GM12878 (cell line): ENCODE results near the gene ZBTB16. TPM values are rescaled to one million over a fixed set of nuclear protein-coding genes. Genes with fewer than 3 reads are reported as not detected.

ENCODE experiments used
- ATAC-seq: fragments of 200-7000 bp; cut with Tn5 transposase; 3 replicates; pipeline ENCODE4 v1.9.1; 2020; ENCODE audit warnings: mild to moderate bottlenecking, moderate library complexity
- BruUV-seq: library from RNA; stranded (reverse); fragments of 400-500 nt; replicated peaks from 2 replicates; lab custom pipeline; 2021; lab: Mats Ljungman, UMichigan
- CTCF ChIA-PET: fragments of 300-600 bp; sonication (Branson Sonifier 250); formaldehyde crosslinking; extraction: SDS; loops from one replicate; lab custom pipeline; 2021; ENCODE audit warnings: inconsistent platforms; lab: Yijun Ruan, JAX
- POLR2A ChIA-PET: fragments of 350-600 bp; formaldehyde crosslinking; extraction: SDS; loops from one replicate; lab custom pipeline; 2021; ENCODE audit warnings: inconsistent platforms; lab: Charles Lee
- RAD21 ChIA-PET: fragments of 300-600 bp; sonication (Branson Sonifier 250); formaldehyde crosslinking; loops from one replicate; lab custom pipeline; 2023; ENCODE audit warnings: antibody characterized with exemption; ENCODE audit not compliant: unreplicated experiment; lab: Charles Lee
- SMC1A ChIA-PET: fragments of 300-600 bp; sonication (Branson Sonifier 250); formaldehyde crosslinking; loops from one replicate; lab custom pipeline; 2023; ENCODE audit not compliant: unreplicated experiment, uncharacterized antibody; lab: Charles Lee
- DNase-seq: peaks from one replicate; pipeline ENCODE4 v3.0.0-alpha.2; 2011; ENCODE audit warnings: low read depth, low spot score
- FAIRE-seq: peaks from 3 replicates; lab custom pipeline; 2011; peaks lifted over from hg19 to GRCh38; lab: Jason Lieb, UNC
- H2AFZ ChIP-seq: 2 replicates; pipeline ENCODE4 v1.6.0; 2011; ENCODE audit warnings: low read depth, low read length, control low read depth; ENCODE audit not compliant: control insufficient read depth
- H3K27ac ChIP-seq: 2 replicates; pipeline ENCODE4 v1.5.1; 2011; ENCODE audit warnings: control low read depth; ENCODE audit not compliant: control insufficient read depth, insufficient read depth
- H3K27me3 ChIP-seq, 2 experiments: replicated peaks in 1 of 2; 2 replicates each; pipeline versions ENCODE4 v1.6.0 to v1.6.1; 2011; ENCODE audit warnings: low read length in 1 of 2; ENCODE audit not compliant: control insufficient read depth in 2 of 2, insufficient read depth in 2 of 2
- H3K36me3 ChIP-seq, 2 experiments: 2 replicates each; pipeline ENCODE4 v1.5.1; 2011; ENCODE audit warnings: low read length in 1 of 2; ENCODE audit not compliant: control insufficient read depth in 2 of 2, insufficient read depth in 2 of 2
- H3K4me1 ChIP-seq: 2 replicates; pipeline ENCODE4 v1.6.1; 2011; ENCODE audit warnings: mild to moderate bottlenecking, low read length, moderate library complexity, mixed read lengths; ENCODE audit not compliant: control insufficient read depth, insufficient read depth
- H3K4me2 ChIP-seq: 2 replicates; pipeline ENCODE4 v1.6.0; 2011; ENCODE audit warnings: control low read depth; ENCODE audit not compliant: control insufficient read depth, insufficient read depth
- H3K4me3 ChIP-seq: fragments of 200-600 bp; sonication (generic); 2 replicates; pipeline ENCODE4 v1.5.1; 2016
- H3K79me2 ChIP-seq: 2 replicates; pipeline ENCODE4 v1.6.0; 2011; ENCODE audit warnings: low read length; ENCODE audit not compliant: control insufficient read depth, insufficient read depth
- H3K9ac ChIP-seq: 2 replicates; pipeline ENCODE4 v1.8.0; 2011; ENCODE audit warnings: low read length, control low read depth, mixed read lengths; ENCODE audit not compliant: control insufficient read depth, insufficient read depth
- H3K9me3 ChIP-seq: replicated peaks from 3 replicates; pipeline ENCODE4 v1.5.1; 2011; ENCODE audit warnings: mild to moderate bottlenecking, low read length; ENCODE audit not compliant: control insufficient read depth, insufficient read depth
- H4K20me1 ChIP-seq: 2 replicates; pipeline ENCODE4 v1.6.0; 2011; ENCODE audit not compliant: control insufficient read depth, insufficient read depth
- CHD1 ChIP-seq: IDR thresholded peaks from 2 replicates; pipeline ENCODE4 v1.6.1; 2012; ENCODE audit warnings: low read depth, low read length, improper control_type of control experiment
- HDGF ChIP-seq: fragments of 450-650 bp; IDR thresholded peaks from 2 replicates; pipeline ENCODE4 v1.6.1; 2016; ENCODE audit warnings: antibody characterized with exemption
- HSF1 ChIP-seq: fragments of 150-350 bp; IDR thresholded peaks from 2 replicates; pipeline ENCODE4 v1.6.1; 2014; ENCODE audit warnings: mild to moderate bottlenecking, low read depth, low read length
- NFYA ChIP-seq: IDR thresholded peaks from 2 replicates; pipeline ENCODE4 v1.6.1; 2011; ENCODE audit warnings: low read depth, mild to moderate bottlenecking, low read length, improper control_type of control experiment, borderline replicate concordance
- PKNOX1 ChIP-seq: fragments of 450-650 bp; IDR thresholded peaks from 2 replicates; pipeline ENCODE4 v1.6.1; 2016; ENCODE audit warnings: mild to moderate bottlenecking
- RUNX3 ChIP-seq: IDR thresholded peaks from 2 replicates; pipeline ENCODE4 v1.6.1; 2012; ENCODE audit warnings: low read length, inconsistent platforms
- ZBTB33 ChIP-seq: fragments of 450-650 bp; IDR thresholded peaks from 2 replicates; pipeline ENCODE4 v1.6.1; 2017; ENCODE audit warnings: mild to moderate bottlenecking
- WGBS: methylation state at CpG from one replicate; pipeline ENCODE4 v1.1.6; 2016; ENCODE audit warnings: low lambda C conversion rate; ENCODE audit not compliant: insufficient replicate concordance, insufficient coverage; ENCODE audit errors: missing lambda C conversion rate; 5-methylcytosine and 5-hydroxymethylcytosine counted together
- in situ Hi-C: fragments of 300-500 bp; cut with MboI; formaldehyde crosslinking; loops from 9 replicates; pipeline ENCODE4 v1.14.3; 2018; ENCODE audit warnings: mixed read lengths
- intact Hi-C: fragments of 100-400 bp; cut with micrococcal nuclease; formaldehyde crosslinking; loops from one replicate; pipeline ENCODE4 v1.14.2; 2022; ENCODE audit not compliant: unreplicated experiment
- polyA plus RNA-seq, 11 experiments: library from polyadenylated mRNA; depleted of rRNA in 4 of 11; unstranded in 6 of 11; stranded (reverse) in 5 of 11; fragments of >200 nt; fragmentation: Nextera tagmentation in 4 of 11; fragmentation: Illumina TruSeq in 1 of 11; extraction: Ambion mirVana in 4 of 11; extraction: Trizol in 1 of 11; gene quantifications; 1 replicate in 1 of 11; 2 replicates in 10 of 11; pipeline versions ENCODE4 v1.2.1 to v1.2.3, GENCODE V29; 2011 to 2016; ENCODE audit warnings: inconsistent platforms in 2 of 11, missing spikeins in 2 of 11, low read depth in 1 of 11
- total RNA-seq, 4 experiments: library from RNA; depleted of rRNA in 3 of 4; stranded (reverse); fragments of >200 nt in 3 of 4; fragmentation: Illumina TruSeq in 1 of 4; extraction: Trizol in 1 of 4; gene quantifications; 2 replicates each; pipeline versions ENCODE4 v1.2.1 to v1.2.3, GENCODE V29; 2013 to 2021

The ZBTB16 gene
- total and polyA plus RNA-seq, 10 of the 15 experiments (the other 5 are each of a cell fraction or from before 2014, with no cell fraction given) = 0.38 TPM; not detected in 9

GRCh38 chr11:114163229-114163631 is 103.7 kb downstream of the ZBTB16 start (continued):
- no peak for TF ChIP-seq PKNOX1
- no peak for TF ChIP-seq HDGF
- no peak for TF ChIP-seq HSF1
- TF ChIP-seq, all 136 proteins: peak for 0

- WGBS = 30% methylated on average over 9 of the region's 9 CpGs
- ATAC-seq = no peak
- FAIRE-seq = no peak
- no peak for TF ChIP-seq CHD1
- no peak for TF ChIP-seq RUNX3
- TF ChIP-seq ZBTB33 = no peak
- TF ChIP-seq NFYA = no peak
- Histone ChIP-seq H3K27ac (no peak overlapping the region), H3K4me3 (no peak overlapping the region), H3K79me2 (no peaks in the 10 kb centered on the region), H3K4me2 (no peak overlapping the region), H3K9ac (no peak overlapping the region), H2AFZ (no peak overlapping the region), H3K9me3 (no peaks in the 10 kb centered on the region), H4K20me1 (no peaks in the 10 kb centered on the region), H3K27me3 (peaks cover 0 to under 1% of the 10 kb centered on the region in 2 experiments; a peak in 3 of 4 replicates), H3K4me1 (peaks cover 6% of the 10 kb centered on the region; the same call in 1 of the 2 replicates), H3K36me3 (no peaks in the 10 kb centered on the region)
- in situ Hi-C loops (no loop called here), intact Hi-C loops (no loop called here)
- SMC1A ChIA-PET = no interaction called here
- CTCF ChIA-PET = no interaction called here
- POLR2A ChIA-PET = no interaction called here
- RAD21 ChIA-PET = no interaction called here
- DNase-seq = no peak
- BruUV-seq = no TSS peak
Observed at GRCh38 chr11:114163830-114164401, 104.4 kb downstream of the ZBTB16 start.
